ENCODE measurements around the gene DIPK2B.

The DIPK2B gene
- 0 reads per million in 2 experiments for total RNA-seq

- no peak for DNase-seq (ENCODE audit: low read depth)
Measured at GRCh38 chrX:45200741-45201234, at the start of gene DIPK2B. DIPK2B (minus strand) TSS chrX:45200876; CDS start chrX:45200826, 50 bp downstream.

GRCh38 chrX:45240301-45240700, 39.6 kb upstream of the DIPK2B start:
- no peak for DNase-seq (ENCODE audit: low read depth)

GRCh38 chrX:45238489-45238888, 37.8 kb upstream of the DIPK2B start:
- no peak for DNase-seq (ENCODE audit: low read depth)

GRCh38 chrX:45233531-45233930, 32.9 kb upstream of the DIPK2B start:
- no peak for DNase-seq (ENCODE audit: low read depth)

GRCh38 chrX:45232139-45232538, 31.5 kb upstream of the DIPK2B start:
- no peak for DNase-seq (ENCODE audit: low read depth)

- no peak for DNase-seq (ENCODE audit: low read depth)
Measured at GRCh38 chrX:45230410-45230809, 29.7 kb upstream of the DIPK2B start.

- DNase-seq (ENCODE audit: low read depth): no peak
Measured at GRCh38 chrX:45229348-45229747, 28.7 kb upstream of the DIPK2B start.

GRCh38 chrX:45228126-45228525, 27.4 kb upstream of the DIPK2B start:
- no peak for DNase-seq (ENCODE audit: low read depth)

GRCh38 chrX:45208121-45208856, 7.6 kb upstream of the DIPK2B start:
- DNase-seq (ENCODE audit: low read depth): no peak

- no peak for DNase-seq (ENCODE audit: low read depth)
Measured at GRCh38 chrX:45202171-45202570, 1.5 kb upstream of the DIPK2B start.

GRCh38 chrX:45198706-45199105, 2.0 kb downstream of the DIPK2B start:
- DNase-seq (ENCODE audit: low read depth): no peak

GRCh38 chrX:45198301-45198700, 2.4 kb downstream of the DIPK2B start:
- DNase-seq (ENCODE audit: low read depth): no peak

GRCh38 chrX:45196701-45197100, 4.0 kb downstream of the DIPK2B start:
- DNase-seq (ENCODE audit: low read depth): no peak

- DNase-seq (ENCODE audit: low read depth): no peak
Measured at GRCh38 chrX:45191820-45192409, 8.8 kb downstream of the DIPK2B start.

GRCh38 chrX:45191383-45191782, 9.3 kb downstream of the DIPK2B start:
- DNase-seq (ENCODE audit: low read depth): no peak

GRCh38 chrX:45187731-45188130, 12.9 kb downstream of the DIPK2B start:
- no peak for DNase-seq (ENCODE audit: low read depth)

GRCh38 chrX:45186643-45187026, 14.0 kb downstream of the DIPK2B start:
- no peak for DNase-seq (ENCODE audit: low read depth)

GRCh38 chrX:45184211-45184610, 16.5 kb downstream of the DIPK2B start:
- DNase-seq (ENCODE audit: low read depth): no peak

- no peak for DNase-seq (ENCODE audit: low read depth)
Measured at GRCh38 chrX:45172890-45173289, 27.8 kb downstream of the DIPK2B start.

GRCh38 chrX:45166781-45167180, 33.9 kb downstream of the DIPK2B start:
- DNase-seq (ENCODE audit: low read depth): no peak

GRCh38 chrX:45165726-45166125, 35.0 kb downstream of the DIPK2B start:
- no peak for DNase-seq (ENCODE audit: low read depth)

- no peak for DNase-seq (ENCODE audit: low read depth)
Measured at GRCh38 chrX:45164995-45165394, 35.7 kb downstream of the DIPK2B start.

- no peak for DNase-seq (ENCODE audit: low read depth)
Measured at GRCh38 chrX:45164021-45164621, 36.6 kb downstream of the DIPK2B start.
